Measurements from ENCODE around the gene KCNH2.
"Not testable (repeated sequence)": the region's sequence is repeated elsewhere in the genome, so short reads cannot be mapped to it uniquely, and the experiment has no call there.

The KCNH2 gene

DNA sequence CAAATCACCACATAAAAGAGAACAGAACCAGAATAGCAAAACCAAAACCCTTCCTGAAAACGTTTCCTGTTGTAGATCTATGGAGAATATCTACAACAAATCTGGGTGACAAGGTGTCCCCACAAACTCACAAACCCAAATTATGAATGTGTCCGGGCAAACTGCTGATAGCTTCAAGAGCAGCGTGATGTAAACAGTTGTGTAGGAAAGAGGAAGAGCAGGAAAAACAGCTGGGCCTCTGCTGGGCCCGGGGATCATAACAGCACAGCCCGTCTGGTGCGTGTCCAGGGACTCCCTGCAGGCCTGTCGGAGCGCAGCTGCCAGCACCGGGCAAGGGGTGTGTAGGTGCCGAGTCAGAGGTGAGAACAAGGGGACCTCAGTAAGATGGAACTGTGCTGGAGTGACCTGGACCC lies 53.7 kb downstream of the KCNH2 start:
- DNase-seq: no peak

DNA sequence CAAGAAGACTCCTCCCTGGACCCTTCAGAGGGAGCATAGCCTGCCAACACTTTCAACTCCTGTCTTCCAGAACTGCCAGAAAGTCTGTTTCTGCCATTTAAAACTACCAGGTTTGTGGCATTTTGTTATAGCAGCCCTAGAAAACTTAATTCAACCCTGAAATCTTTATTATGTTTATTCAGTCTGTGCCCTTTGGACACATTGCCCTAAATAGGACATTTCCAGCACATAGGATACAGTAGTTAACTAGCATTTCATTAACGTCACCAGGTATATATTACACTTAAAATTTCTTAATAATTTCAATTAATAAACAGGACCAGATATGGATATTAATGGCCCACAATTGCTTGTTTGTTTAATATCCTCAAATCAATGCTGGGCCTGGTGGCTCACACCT lies 54.3 kb downstream of the KCNH2 start:
- DNase-seq: no peak

DNA sequence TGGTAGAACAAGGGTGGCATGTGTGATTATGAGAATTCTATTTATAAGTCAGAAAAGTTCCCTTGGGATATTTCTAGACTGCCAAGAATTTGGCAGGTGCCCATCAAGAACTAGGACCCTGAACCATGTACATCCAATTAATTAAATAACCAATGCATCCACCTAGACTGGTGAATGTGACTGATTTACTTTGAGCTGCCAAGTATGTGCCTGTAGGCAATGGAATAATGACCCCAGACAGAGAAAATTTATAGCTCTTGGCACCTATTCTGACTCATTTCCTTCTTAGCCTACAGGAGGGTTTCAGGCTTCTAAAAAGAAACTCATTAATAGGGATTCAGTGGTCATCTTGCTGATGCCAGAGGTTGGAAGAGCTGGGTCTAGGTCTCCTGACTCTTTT lies 54.9 kb downstream of the KCNH2 start:
- DNase-seq: peak; percentile 41

DNA sequence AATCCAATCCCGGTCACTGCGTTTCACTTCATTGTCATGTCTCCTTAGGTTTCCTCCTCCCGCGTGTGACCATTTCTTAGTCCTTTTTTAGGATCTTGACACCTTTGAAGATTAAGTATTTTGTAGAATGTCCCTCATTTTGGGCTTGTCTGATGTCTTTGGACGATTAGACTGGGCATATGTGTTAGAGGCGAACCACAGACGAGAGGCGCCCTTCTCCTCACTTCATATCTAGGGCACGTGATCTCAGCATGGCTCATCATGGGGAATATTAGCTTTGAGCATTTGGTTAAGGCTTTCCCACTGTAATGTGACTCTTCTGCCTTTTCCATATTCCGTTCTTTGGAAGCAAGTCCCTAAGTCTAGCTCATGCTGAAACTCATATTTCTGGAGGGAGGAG lies 59.0 kb downstream of the KCNH2 start:
- DNase-seq: no peak

DNA sequence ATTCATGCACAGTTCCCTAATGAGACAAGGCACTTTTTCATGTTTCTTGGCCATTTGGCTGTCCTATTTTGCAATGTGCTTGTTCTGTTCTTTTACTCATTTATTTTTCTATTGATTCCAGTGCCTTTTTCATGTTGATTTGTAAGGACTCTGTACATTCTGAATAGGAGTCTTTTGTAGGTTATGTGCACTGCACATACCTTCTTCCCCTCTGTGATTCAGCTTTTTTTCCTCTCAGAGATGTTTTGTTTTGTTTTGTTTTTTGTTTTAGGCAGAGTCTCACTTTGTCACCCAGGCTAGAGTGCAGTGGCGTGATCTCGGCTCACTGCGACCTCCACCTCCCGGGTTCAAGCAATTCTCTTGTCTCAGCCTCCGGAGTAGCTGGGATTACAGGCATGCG lies 59.7 kb downstream of the KCNH2 start:
- DNase-seq: no peak

DNA sequence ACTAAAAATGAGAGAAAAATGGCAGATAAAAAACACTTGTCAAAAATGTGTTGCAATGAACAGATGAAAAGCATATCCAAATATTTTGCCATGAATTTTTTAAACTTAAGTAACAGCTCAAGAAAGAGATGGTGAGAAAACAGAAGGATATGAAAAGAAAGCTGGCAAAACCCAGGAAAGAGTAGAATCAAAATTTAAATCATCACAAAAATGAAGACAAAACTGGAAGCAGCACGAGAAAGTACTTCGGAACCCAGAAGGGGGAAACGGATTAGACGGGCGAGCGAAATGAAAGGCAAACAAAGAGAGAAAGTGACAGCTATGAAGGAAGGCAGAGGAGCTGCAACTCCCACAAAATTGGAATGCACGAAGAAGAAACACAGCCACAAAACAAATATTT lies 60.2 kb downstream of the KCNH2 start:
- DNase-seq: no peak

DNA sequence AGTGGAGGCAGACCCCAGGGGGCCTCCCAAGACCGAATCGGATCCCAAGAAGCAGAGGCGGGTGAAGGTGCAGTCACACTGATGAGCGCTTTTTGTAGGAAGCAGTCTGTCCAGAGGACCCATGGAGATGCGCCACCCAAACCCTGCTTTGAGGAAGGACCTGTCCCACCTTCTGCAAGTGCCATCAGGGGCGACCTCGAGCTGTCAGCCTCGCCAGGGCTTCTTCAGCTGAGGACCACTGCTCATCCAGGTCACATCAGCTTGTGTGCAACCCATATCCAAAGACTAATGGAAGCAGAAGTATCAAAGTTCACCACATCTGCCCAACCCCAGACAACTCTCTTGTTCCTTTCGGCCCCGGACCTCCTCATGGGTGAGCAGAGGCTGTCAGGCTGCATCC lies 61.5 kb downstream of the KCNH2 start:
- no peak for DNase-seq

DNA sequence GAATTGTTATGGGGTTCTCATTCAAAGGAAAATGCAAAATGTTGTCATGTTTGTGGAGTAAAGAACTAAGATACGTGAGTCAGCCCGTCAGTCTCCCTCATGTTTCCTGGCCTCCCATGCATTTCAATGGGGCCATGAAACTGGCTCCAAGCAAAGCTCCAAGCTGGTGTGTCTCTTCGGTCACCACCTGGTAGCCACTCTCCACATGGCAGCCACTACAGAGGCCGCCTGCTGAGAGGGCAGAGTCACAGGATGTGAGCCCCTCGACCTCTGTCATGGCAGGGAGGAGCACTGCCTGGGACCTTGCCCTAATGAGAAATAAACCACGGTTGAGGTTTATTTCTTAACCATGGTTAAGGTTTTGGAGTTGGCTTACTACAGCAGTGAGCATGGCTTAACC lies 63.2 kb downstream of the KCNH2 start:
- DNase-seq: no peak

DNA sequence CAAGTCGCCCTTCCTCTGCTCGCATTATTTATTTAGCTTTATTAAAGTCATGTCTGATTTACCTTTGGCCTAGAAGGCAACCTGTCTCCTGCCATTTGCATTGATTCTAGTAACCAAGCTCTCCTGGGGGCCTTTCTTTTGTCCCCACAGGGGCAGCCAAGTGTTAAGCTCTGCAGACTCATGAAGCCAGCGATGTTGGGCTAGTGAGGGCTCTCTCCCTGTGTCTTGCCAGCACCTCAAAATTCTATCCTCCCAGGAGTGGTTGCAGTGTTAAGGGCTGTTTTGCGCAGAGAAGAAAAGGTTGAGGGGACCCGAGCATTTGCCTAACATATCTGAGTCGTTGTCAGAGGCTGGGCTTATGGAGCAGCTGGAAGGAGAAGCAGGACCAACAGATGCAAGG lies 63.9 kb downstream of the KCNH2 start:
- no peak for DNase-seq

DNA sequence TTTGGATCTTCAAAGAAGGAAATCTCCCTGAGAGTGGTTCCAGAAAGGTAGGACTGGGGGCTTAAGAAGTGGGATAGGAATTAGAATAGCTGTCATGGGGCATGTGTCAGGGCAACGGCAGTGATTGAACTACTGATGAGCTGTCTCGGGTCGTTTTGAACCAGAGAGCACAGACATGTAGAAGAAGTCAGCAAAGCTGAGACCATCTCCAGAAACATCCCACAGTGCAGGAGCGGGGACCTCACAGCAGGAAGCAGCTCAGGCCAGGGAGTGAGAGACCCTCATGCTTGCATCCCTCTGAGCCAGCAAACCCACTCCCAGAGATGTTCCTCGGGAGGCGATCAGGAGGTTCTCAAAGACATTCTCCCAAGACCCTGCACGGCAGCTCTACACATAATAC lies 65.7 kb downstream of the KCNH2 start:
- no peak for DNase-seq

DNA sequence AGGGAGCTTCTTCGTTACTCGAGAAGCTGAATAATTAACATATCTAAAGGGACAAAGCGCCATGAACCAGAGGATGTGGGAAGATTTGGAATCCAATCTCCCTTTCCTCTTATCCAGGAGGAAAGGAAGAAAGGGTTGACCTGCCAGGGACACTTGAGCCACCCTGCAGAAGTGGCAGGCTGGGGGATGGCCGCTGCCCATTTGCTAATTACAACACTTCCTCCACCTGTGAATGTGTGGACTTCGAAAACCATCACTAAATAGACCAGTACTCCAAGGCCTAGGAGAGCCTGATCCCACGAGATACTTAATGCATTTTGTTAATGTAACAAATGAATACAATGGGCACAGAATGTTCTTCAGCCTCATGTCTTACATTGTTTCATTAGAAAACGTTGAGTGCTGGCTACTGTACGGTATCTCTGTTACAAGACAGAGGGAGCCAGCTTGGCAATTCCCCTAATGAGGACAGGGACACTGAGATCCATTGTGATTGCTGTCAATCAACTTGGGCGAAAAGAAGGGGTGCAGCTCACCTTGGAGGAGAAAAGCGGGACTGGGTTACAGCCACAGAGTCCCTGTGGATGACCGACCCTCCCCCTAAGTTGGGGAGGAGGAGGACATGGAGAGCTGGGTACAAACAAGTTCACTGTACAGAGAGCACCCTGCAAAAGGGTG lies 66.4 kb downstream of the KCNH2 start:
- DNase-seq: no peak

DNA sequence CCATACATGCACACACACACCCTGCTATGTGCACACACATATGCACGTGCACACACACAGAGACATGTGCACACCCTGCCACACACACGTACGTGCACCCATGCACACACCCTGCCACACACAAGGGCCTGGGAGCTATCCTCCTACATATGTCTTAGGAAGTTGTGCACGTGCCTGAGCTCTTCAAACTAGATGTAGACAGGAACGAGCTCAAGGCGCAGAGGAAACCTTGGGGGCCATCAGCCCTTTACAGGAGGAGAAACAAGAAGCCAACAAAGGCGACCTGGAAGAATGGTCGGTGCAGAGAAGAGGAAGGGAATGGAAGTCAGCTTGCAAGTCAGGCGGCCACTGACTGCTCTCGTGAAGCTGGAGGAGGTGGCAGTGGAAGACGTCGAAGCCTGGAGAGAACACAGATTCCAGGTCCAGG lies 67.1 kb downstream of the KCNH2 start:
- no peak for DNase-seq

DNA sequence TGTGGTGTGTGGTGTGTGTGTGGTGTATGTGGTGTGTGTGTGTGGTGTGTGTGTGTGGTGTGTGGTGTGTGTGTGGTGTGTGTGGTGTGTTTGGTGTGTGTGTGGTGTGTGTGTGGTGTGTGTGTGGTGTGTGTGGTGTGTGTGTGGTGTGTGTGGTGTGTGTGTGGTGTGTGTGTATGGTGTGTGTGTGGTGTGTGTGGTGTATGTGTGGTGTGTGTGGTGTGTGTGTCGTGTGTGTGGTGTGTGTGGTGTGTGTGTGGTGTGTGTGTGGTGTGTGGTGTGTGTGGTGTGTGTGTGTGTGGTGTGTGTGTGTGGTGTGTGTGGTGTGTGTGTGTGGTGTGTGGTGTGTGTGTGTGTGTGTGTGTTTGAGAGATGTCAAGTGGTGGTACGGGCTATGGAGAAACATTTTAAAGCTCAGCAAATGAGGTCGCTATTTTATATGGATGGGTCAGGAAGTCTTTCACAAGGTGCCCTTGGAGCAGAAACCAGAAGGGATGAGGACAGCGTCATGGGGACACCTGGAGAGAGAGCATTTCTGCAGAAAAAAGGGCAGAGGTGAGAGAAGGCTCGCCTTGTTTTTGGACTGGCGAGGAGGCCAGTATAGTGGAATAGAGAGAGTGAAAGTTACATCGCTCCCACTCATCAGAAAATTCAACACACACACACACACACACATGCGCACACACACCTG lies 67.7 kb downstream of the KCNH2 start:
- DNase-seq: not testable (repeated sequence)

DNA sequence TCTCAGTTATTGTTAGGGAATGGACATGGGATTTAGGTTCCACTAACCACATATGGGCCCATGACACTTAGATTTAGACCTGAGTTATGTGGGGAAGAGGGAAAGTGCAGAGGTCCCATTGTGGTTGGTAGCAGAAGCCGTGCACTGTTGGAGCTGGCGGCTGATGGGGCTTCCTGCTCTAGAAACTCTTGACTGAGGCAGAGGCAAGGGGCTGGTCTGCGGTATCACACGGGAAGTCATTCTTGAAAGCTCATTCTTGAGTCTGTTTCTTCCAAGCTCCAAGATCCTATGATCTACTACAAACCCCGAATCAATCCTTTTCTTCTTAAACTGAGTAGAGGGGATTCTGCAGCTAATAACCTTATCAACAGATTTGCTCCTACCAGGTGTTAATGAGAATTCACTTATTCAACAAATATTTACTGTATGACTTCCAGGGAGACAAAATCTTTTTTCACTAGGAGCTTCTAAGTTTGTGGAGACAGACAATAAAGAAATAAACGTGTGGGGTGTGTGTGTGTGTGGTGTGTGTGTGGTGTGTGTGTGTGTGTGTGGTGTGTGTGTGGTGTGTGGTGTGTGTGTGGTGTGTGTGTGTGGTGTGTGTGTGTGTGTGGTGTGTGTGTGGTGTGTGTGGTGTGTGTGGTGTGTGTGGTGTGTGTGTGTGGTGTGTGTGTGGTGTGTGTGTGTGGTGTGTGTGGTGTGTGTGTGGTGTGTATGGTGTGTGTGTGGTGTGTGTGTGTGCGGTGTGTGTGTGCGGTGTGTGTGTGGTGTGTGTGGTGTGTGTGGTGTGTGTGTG lies 68.7 kb downstream of the KCNH2 start:
- no peak for DNase-seq

DNA sequence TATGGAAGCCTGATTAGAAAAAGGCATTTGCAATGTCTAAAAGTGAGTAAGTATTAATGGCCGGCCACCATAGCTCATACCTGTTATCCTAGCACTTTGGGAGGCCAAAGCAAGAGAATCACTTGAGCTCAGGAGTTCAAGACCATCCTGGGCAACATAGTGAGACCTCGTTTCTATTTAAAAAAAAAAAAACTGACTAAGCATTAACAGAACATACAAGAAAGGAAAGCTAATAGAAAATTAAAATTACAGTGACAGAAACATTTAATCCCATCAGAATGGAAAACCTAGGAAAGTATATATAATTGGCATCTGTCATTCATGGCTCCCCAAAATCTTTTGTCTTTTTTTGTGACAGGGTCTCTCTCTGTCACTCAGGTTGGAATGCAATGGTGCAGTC lies 69.9 kb downstream of the KCNH2 start:
- no peak for DNase-seq

DNA sequence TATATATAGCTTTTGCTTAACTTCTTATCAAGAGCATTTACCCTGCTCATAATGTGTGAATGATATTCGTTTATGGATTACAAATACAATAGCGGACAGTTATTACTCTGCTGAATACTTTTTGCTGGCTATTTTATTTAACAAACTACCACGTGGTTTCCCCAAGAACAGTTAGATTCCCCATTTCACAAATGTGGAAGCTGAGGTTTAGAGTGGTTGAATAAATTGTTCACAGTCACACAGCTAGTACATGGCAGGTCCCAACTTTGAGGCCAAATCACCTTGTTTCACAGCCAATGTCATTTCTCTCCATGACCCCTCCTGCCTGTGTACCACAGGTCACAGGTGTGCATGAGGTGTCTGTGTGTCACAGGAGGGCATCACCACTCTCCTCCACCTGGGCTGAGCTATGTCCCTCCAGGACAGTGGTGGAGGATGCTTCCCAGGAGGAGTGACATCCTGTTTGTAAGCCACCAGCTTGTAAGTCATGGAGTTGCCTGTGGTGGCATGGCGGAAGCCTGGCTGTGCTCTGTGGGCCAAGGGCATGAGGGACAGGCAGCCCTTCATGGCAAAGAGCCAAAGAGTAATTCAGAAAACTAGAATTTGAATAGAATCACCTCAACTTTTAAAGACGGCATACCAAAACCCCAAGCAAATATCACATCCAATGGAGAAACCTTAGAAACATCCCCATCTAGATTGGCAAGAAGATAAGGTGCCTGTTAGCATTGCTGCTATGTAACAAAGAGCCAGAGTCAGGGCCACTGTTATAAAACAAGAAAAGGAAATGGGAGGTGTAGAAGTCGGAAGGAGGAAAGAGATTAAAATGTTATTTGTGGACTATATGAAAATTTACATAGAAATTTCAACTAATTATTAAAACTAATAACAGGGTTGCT lies 73.9 kb downstream of the KCNH2 start:
- no peak for DNase-seq

DNA sequence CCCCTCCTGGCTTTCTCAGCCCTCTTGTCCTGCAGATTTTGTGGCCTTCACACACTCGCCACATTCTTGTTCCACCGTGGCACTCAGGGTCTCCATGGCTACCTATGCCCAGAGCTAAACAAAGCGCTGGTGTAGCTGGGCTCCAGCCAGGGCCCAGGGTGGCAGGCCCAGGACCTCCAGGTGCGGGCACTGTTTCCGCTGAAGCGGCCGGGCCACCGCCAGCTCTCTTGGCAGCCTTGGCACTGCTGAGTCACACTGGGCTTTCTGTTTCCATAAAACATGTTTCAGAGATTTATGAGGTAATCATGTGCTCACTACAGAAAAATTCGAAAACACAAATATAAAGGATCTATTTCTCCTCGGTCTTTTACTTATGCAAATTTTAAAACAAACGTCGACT lies 74.5 kb downstream of the KCNH2 start:
- peak; percentile 91 for DNase-seq

DNA sequence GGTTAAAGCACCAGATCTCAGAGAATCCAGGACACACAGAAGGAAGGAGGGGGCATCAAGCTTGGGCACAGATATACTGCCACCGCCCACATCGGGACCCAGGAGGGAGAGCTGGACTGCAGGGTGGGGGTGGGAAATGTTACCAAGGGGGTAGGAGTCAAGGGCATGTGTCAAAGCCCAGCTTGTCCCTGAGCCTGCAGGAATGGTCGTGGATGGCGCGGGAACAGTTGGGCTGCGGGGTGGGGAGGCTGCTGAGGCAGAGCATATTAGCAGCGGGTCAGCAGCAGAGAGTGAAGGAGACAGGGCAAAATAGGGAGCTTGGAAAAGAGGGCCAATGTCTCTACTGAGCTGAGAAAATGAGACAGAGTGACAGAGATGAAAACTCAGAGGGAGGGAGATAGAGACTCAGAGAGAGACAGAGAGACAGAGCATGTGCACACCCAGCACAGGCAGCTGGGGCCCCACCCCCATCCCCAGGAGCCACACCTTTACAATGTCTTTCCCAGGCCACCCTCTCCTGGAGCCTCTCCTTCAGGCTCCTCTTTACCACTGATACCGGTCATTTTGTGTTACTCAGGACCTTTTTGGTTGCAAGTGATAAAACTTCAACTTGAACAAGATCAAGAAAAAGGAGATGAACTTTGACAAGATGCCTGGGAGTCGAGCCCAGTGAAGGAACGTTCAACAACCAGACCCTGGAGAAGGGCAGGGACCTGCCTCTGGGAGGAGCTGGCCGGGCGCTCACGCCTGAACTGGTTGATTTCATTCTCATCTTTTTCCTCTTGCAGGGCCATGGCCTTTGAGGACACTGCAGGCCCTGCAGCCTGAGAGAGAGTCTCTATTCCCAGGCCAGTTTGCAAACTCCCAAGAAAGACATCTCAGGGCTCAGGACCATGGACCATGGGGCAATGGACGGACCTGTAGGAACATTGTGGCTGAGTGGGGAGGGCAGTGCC lies 75.8 kb downstream of the KCNH2 start:
- no peak for DNase-seq

DNA sequence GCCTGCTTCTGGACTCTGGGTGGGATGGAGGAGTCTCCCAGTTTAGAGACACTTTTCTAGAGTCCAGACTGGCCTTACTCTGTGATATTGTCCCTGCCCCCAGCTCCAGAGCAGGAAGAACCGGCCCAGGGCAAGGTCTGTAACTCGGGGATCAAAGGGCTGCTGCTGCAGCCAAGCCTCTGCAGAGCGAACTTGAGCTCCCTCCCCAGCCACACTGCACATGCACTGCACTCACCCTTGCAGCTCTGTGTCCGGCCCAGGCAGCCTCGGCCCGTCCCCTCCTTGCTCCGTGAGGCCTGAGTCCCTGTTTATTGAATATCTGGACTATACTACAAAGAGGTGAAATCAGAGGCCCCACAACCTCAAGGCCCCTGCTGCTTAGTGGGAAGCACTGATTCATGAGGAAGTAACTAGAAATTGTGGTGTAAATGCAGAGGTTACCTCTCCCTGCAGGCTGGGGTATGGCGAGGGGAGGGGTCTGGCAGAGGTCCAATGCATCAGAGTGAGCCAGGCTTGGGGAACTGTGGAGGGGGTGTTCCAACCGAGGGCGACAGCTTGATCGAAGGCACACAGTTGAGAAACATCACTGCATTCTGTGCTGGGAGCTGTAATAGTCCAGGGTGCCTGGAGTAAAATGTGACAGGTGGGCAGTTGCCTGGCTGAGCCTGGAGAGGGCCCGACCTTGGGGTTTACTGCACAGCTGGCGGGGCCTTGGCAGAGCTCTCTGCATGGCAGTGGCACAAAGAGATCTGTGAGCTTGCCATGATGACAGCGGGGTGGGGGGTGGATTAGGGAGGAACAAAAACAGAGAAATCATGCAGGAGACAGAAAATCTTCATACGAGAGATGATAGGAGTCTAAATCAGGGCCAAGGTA lies 76.7 kb downstream of the KCNH2 start:
- no peak for DNase-seq

DNA sequence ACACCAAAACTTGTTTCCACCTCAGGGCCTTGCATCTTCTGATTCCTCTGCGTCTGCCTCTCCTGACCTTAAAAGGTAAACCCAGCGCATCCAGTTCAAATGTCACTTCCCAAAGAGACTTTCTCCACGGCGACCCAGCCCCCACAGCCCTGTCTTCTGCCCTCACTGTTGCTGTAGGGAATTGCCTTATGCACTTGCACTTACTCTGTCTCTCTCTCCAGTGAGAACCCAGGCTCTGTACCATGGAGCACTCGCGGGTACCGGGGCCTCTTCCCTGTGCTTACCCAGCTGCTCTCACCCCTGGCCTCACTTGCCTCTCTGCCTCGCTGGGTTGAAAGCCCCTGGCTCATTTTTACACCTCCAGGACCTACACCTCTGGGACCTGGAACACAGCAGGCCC lies 77.4 kb downstream of the KCNH2 start:
- no peak for DNase-seq
